ENCODE results near the gene REEP6.

The REEP6 gene

GRCh38 chr19:1466018-1466460 lies 24.9 kb upstream of the REEP6 start:
- TF ChIP-seq GATA3 (IDR thresholded peaks at IDR 0.05; ENCODE audit: low read depth, low read length) (no peak), GATA2 (IDR thresholded peaks at IDR 0.05; ENCODE audit: low read depth, low read length) (no peak)

GRCh38 chr19:1466461-1467214 lies 24.3 kb upstream of the REEP6 start:
- TF ChIP-seq GATA3 (IDR thresholded peaks at IDR 0.05; ENCODE audit: low read depth, low read length) = no peak
- TF ChIP-seq GATA2 (IDR thresholded peaks at IDR 0.05; ENCODE audit: low read depth, low read length) = no peak

- TF ChIP-seq GATA3 (IDR thresholded peaks at IDR 0.05; ENCODE audit: low read depth, low read length) (no peak), GATA2 (IDR thresholded peaks at IDR 0.05; ENCODE audit: low read depth, low read length) (no peak)
These were observed 23.8 kb upstream of the REEP6 start for GRCh38 chr19:1467215-1467489.

DNA sequence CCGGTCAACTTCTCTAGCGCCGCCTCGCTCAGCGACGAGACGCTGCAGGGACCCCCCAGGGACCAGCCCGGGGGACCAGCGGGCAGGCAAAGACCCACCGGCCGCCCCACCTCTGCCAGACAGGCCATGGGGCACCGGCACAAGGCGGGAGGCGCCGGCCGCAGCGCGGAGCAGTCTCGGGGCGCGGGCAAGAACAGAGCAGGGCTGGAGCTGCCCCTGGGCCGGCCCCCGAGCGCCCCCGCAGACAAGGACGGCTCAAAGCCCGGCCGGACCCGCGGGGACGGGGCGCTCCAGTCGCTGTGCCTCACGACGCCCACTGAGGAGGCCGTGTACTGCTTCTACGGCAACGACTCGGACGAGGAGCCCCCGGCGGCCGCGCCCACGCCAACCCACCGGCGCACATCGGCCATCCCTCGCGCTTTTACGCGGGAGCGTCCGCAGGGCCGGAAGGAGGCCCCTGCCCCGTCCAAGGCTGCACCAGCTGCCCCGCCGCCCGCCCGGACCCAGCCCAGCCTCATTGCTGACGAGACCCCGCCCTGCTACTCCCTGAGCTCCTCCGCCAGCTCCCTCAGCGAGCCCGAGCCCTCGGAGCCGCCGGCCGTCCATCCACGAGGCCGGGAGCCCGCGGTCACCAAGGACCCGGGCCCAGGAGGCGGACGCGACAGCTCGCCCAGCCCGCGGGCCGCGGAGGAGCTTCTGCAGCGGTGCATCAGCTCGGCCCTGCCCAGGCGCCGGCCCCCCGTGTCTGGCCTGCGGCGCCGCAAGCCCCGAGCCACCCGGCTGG lies 23.3 kb upstream of the REEP6 start:
- TF ChIP-seq GATA3 (IDR thresholded peaks at IDR 0.05; ENCODE audit: low read depth, low read length) (no peak), GATA2 (IDR thresholded peaks at IDR 0.05; ENCODE audit: low read depth, low read length) (no peak)

GRCh38 chr19:1468274-1468820 lies 22.6 kb upstream of the REEP6 start:
- TF ChIP-seq GATA2 (IDR thresholded peaks at IDR 0.05; ENCODE audit: low read depth, low read length) (no peak), GATA3 (IDR thresholded peaks at IDR 0.05; ENCODE audit: low read depth, low read length) (no peak)

DNA sequence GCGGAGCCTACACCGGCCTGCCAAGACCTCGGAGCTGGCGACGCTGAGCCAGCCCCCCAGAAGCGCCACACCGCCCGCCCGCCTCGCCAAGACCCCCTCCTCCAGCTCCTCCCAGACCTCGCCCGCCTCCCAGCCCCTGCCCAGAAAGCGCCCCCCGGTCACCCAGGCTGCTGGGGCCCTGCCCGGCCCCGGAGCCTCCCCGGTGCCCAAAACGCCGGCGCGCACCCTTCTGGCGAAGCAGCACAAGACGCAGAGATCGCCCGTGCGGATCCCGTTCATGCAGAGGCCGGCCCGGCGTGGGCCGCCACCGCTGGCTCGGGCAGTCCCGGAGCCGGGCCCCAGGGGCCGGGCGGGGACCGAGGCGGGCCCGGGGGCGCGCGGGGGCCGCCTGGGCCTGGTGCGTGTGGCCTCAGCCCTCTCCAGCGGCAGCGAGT lies 22.1 kb upstream of the REEP6 start:
- TF ChIP-seq GATA2 (IDR thresholded peaks at IDR 0.05; ENCODE audit: low read depth, low read length) (no peak), GATA3 (IDR thresholded peaks at IDR 0.05; ENCODE audit: low read depth, low read length) (no peak)

DNA sequence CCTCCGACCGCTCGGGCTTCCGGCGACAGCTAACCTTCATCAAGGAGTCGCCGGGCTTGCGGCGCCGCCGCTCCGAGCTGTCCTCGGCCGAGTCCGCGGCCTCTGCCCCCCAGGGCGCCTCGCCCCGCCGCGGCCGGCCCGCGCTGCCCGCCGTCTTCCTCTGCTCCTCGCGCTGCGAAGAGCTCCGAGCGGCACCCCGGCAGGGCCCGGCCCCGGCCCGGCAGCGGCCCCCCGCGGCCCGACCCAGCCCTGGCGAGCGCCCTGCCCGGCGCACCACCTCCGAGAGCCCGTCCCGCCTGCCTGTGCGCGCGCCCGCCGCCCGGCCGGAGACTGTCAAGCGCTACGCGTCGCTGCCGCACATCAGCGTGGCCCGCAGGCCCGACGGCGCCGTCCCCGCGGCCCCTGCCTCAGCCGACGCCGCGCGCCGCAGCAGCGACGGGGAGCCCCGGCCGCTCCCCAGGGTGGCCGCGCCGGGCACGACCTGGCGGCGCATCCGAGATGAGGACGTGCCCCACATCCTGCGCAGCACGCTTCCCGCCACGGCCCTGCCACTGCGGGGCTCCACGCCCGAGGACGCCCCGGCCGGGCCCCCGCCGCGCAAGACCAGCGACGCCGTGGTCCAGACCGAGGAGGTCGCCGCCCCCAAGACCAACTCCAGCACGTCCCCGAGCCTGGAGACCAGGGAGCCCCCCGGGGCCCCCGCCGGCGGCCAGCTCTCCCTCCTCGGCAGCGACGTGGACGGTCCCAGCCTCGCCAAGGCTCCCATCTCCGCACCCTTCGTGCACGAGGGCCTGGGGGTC lies 21.5 kb upstream of the REEP6 start:
- TF ChIP-seq GATA3 (IDR thresholded peaks at IDR 0.05; ENCODE audit: low read depth, low read length) = no peak
- no peak for TF ChIP-seq GATA2 (IDR thresholded peaks at IDR 0.05; ENCODE audit: low read depth, low read length)

- TF ChIP-seq GATA3 (IDR thresholded peaks at IDR 0.05; ENCODE audit: low read depth, low read length) = no peak
- no peak for TF ChIP-seq GATA2 (IDR thresholded peaks at IDR 0.05; ENCODE audit: low read depth, low read length)
These were observed 21.0 kb upstream of the REEP6 start for GRCh38 chr19:1470055-1470304.

DNA sequence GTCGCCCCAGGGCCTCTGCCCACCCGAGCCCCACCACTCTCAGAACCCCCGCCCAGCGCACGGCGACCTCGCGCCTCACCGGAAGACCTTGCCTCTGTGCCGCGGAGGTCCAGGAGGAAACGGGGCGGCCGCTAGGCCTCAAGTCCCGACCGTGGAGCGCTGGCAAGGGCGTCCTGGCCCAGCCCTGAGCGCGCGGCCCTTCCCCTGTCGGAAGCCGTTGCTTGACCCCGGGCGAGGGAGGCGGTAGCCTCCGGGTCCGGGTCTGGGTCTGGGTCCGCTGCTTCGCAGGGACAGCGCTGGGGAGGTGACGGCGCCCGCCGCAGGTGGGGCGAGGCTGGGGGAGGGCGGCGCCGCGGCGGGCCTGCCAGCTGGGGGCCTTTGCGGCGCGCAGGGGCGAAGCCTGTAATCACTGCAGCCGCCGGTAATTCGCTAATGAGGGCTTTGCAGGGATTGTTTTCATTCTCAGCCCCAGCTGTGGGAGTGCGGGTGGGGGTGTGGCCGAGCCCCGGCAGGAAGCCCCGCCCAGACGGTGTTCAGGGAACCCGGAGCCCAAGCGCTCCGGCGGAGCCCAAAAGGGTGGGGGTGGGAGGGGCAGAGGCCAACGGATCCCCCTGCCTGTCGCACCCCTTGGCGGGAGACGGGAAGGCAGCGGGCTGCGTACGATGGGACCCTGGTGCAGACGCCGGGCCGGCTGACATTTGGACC lies 20.5 kb upstream of the REEP6 start:
- TF ChIP-seq GATA3 (IDR thresholded peaks at IDR 0.05; ENCODE audit: low read depth, low read length) = no peak
- TF ChIP-seq GATA2 (IDR thresholded peaks at IDR 0.05; ENCODE audit: low read depth, low read length) = no peak

DNA sequence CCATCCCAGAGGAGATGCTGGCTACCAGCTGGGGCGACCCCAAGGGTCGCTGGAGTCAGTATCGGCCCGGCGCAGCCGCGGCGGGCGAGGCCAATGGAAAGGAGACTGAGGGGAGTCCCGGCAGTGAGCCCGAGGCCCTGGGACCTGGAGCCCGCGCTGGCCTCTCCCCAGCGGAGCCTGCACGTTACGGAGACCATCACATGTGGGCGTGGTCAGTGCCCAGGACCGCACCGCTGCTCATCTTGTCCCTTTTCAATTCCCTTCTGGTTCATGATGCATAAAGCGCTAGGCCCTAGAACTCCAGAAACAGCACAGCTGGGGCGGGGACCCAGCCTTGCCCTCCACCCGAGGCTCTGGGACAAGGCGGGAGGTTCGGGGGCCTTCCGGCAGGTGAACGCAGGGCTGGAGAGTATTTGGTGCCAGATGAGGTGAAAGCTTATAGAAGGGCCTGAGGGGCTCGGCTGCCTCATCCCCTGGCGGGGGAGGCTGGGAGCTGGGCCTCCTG lies 19.9 kb upstream of the REEP6 start:
- no peak for TF ChIP-seq GATA2 (IDR thresholded peaks at IDR 0.05; ENCODE audit: low read depth, low read length)
- no peak for TF ChIP-seq GATA3 (IDR thresholded peaks at IDR 0.05; ENCODE audit: low read depth, low read length)

DNA sequence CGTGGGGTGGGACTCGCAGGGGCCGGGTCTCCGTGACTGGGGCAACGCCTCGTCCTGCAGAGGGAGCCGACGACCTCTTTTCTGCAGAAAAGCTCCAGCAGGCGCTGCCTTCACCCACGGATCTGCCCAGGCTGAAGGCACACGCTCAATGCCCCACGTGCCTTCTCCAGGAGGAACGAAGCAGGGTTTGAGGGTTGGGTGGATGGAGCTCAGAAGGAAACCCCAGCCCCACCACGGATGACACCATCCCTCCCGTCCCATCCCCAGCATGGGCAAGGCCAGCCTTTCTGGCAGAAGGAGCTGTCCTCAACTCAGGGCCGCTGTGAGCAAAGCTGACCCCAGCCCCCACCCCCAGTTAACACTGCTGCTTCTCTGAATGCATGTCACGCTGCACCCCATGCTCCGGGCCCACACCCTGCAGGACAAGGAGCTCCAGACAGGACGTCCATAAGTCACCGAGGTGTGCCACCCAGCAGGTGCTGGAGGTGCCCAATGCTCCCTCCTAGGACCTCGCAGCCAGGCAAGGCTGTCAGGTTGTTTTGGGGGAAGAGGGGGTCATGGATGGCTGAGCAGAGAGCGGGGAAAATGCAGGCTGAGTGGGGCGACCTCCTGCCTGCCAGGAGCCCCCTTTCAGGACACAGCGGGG lies 19.3 kb upstream of the REEP6 start:
- TF ChIP-seq GATA2 (IDR thresholded peaks at IDR 0.05; ENCODE audit: low read depth, low read length) = no peak
- TF ChIP-seq GATA3 (IDR thresholded peaks at IDR 0.05; ENCODE audit: low read depth, low read length) = no peak

- no peak for TF ChIP-seq GATA2 (IDR thresholded peaks at IDR 0.05; ENCODE audit: low read depth, low read length)
- no peak for TF ChIP-seq GATA3 (IDR thresholded peaks at IDR 0.05; ENCODE audit: low read depth, low read length)
These were observed 18.5 kb upstream of the REEP6 start for GRCh38 chr19:1472231-1473084.

Measured in SH-SY5Y (cell line).